ENCODE data around the gene SLC27A3. TPM values are rescaled to one million over a fixed set of nuclear protein-coding genes. Genes with fewer than 3 reads are reported as not detected.
A peak's percentile ranks its signal among the peaks of the same experiment; 100 is the strongest.

The SLC27A3 gene
- total and polyA plus RNA-seq, 2 of the 8 experiments (the other 6 are each of a cell fraction or from before 2014, with no cell fraction given) = 39.1 to 40.1 TPM

DNA sequence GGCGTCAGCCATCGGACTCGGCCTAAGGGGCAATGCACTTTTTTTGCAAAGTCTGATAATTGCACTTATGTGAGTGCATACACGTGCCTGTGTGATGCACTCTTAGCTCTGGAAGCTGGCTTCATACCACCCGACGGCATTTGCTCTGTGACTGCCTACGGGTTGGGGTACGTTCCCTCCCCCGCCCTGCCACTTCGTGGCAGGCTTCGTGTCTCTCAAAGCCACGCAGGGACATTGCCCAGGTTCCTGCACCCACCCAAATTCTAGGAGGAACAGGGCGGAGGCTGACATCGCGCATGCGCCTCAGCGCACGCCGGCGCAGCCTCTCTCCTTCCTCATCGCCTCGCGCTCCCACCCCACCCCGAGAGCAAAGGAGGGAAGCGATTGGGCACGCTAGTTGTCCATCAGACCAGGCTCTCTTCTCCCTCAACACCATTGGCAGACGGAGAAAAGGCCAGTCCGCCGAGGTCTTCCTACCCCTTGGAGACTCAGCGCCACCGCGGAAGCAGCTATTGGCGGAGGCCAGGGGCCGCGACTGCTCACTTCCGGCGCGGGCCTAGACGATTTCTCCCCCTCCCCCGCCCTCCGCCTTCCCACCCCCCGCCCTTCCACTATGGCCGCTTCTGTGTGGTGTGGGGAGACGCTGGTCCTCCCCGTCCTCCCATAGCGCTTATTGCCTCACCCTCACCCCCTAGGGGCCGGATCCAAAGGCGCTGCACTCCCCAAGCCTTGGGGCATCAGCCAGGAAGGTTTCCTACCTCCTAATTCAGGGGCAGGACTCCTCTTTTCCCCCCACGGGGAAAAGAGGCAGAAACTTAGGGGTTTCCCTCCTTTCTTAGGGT, 47.5 kb upstream of the SLC27A3 start, which contains the start of gene INTS3 (continued):
- TF ChIP-seq, protein P1, sequence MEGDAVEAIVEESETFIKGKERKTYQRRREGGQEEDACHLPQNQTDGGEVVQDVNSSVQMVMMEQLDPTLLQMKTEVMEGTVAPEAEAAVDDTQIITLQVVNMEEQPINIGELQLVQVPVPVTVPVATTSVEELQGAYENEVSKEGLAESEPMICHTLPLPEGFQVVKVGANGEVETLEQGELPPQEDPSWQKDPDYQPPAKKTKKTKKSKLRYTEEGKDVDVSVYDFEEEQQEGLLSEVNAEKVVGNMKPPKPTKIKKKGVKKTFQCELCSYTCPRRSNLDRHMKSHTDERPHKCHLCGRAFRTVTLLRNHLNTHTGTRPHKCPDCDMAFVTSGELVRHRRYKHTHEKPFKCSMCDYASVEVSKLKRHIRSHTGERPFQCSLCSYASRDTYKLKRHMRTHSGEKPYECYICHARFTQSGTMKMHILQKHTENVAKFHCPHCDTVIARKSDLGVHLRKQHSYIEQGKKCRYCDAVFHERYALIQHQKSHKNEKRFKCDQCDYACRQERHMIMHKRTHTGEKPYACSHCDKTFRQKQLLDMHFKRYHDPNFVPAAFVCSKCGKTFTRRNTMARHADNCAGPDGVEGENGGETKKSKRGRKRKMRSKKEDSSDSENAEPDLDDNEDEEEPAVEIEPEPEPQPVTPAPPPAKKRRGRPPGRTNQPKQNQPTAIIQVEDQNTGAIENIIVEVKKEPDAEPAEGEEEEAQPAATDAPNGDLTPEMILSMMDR (IDR thresholded peaks at IDR 0.05; ENCODE audit: control extremely low read depth in 1 of 3, insufficient read depth in 1 of 3, low read depth in 1 of 3, low read length in 3 of 3) = peak in 1 of 3 experiments; percentile 11; a peak in 1 of 4 replicates
- TF ChIP-seq RFX5 (IDR thresholded peaks at IDR 0.05; ENCODE audit: borderline replicate concordance, low read depth, low read length) (peak; percentile 24; the same call in 1 of the 2 replicates), CEBPB (IDR thresholded peaks at IDR 0.05; ENCODE audit: low read depth, low read length) (no peak), ASH2L (IDR thresholded peaks at IDR 0.05; ENCODE audit: low read length) (no peak), TAF1 (IDR thresholded peaks at IDR 0.05; ENCODE audit: low read depth, low read length) (peak; percentile 45), POLR2A (IDR thresholded peaks at IDR 0.05; ENCODE audit: control extremely low read depth in 1 of 2, low read depth in 2 of 2, low read length in 2 of 2) (peak; percentile 40 to 56), SP4 (IDR thresholded peaks at IDR 0.05; ENCODE audit: low read length) (no peak), CHD2 (IDR thresholded peaks at IDR 0.05; ENCODE audit: low read length) (peak; percentile 90), NRF1 (IDR thresholded peaks at IDR 0.05; ENCODE audit: low read depth, low read length) (peak; percentile 81), SP2 (IDR thresholded peaks at IDR 0.05; ENCODE audit: low read length) (peak; percentile 78), EGR1 (IDR thresholded peaks at IDR 0.05; ENCODE audit: borderline replicate concordance, low read depth, low read length) (no peak), POLR2AphosphoS5 (IDR thresholded peaks at IDR 0.05; ENCODE audit: low read depth, low read length) (peak; percentile 67), GABPA (IDR thresholded peaks at IDR 0.05; ENCODE audit: borderline replicate concordance, insufficient read depth, low read length) (peak; percentile 72; the same call in 1 of the 2 replicates), YY1 (IDR thresholded peaks at IDR 0.05; ENCODE audit: low read depth, low read length) (peak; percentile 72), SUZ12 (IDR thresholded peaks at IDR 0.05; ENCODE audit: low read length) (no peak), MAX (IDR thresholded peaks at IDR 0.05) (peak; percentile 45; the same call in 1 of the 2 replicates)
- TF ChIP-seq, protein P2, sequence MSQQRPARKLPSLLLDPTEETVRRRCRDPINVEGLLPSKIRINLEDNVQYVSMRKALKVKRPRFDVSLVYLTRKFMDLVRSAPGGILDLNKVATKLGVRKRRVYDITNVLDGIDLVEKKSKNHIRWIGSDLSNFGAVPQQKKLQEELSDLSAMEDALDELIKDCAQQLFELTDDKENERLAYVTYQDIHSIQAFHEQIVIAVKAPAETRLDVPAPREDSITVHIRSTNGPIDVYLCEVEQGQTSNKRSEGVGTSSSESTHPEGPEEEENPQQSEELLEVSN (IDR thresholded peaks at IDR 0.05) = peak; percentile 79

Data from H1 (cell line).